ENCODE results near the gene DPF3. TPM values are rescaled to one million over a fixed set of nuclear protein-coding genes. Genes with fewer than 3 reads are reported as not detected.

DPF3 gene
- total RNA-seq, 1 donor from 2014 or later: 0.86 TPM

DNA sequence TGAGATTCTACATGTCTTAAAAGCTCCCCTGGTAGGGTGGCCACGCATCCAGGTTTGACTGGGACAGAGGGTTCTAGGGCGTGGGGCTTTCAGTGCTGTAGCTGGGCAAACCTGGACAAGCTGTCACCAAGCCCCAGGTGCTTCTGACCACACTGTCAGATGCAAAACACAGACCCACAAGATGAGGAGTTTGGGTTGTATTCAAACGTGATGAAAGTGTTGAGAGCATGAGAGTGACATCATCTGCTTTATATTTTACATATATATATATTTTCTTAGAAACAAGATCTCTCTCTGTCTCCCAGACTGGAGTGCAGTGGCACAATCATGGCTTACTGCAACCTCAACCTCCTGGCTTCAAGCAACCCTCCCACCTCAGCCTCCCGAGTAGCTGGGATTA is 210.1 kb downstream of the DPF3 start:
- DNase-seq (ENCODE audit: low read depth): no peak
- TF ChIP-seq, protein P1, sequence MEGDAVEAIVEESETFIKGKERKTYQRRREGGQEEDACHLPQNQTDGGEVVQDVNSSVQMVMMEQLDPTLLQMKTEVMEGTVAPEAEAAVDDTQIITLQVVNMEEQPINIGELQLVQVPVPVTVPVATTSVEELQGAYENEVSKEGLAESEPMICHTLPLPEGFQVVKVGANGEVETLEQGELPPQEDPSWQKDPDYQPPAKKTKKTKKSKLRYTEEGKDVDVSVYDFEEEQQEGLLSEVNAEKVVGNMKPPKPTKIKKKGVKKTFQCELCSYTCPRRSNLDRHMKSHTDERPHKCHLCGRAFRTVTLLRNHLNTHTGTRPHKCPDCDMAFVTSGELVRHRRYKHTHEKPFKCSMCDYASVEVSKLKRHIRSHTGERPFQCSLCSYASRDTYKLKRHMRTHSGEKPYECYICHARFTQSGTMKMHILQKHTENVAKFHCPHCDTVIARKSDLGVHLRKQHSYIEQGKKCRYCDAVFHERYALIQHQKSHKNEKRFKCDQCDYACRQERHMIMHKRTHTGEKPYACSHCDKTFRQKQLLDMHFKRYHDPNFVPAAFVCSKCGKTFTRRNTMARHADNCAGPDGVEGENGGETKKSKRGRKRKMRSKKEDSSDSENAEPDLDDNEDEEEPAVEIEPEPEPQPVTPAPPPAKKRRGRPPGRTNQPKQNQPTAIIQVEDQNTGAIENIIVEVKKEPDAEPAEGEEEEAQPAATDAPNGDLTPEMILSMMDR (conservative IDR thresholded peaks at IDR 0.05; ENCODE audit: low read depth, low read length): no peak
- H3K4me3 ChIP-seq (ENCODE audit: low read depth, low read length): no peak overlapping the region

DNA sequence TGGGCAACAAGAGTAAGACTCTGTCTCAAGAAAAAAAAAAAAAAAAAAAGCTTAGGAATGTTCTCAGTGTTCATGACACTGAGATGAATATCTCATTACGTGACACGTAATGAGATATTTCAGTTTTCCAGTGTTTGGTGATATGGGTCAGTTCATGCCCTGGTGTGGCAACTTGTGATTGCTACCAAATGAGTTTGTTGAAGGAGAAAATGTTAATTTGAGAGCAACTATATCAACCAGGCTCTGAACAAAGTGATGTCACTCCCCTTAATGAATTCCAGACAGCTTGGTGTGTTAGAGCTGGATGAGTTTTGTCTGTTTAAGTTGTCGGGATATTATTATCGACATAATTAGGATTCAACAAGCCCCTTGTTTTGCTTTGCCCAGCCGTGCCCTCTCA is 211.7 kb downstream of the DPF3 start:
- no peak overlapping the region for H3K4me3 ChIP-seq (ENCODE audit: low read depth, low read length)
- TF ChIP-seq, protein P1 (conservative IDR thresholded peaks at IDR 0.05; ENCODE audit: low read depth, low read length): no peak
- no peak for DNase-seq (ENCODE audit: low read depth)

DNA sequence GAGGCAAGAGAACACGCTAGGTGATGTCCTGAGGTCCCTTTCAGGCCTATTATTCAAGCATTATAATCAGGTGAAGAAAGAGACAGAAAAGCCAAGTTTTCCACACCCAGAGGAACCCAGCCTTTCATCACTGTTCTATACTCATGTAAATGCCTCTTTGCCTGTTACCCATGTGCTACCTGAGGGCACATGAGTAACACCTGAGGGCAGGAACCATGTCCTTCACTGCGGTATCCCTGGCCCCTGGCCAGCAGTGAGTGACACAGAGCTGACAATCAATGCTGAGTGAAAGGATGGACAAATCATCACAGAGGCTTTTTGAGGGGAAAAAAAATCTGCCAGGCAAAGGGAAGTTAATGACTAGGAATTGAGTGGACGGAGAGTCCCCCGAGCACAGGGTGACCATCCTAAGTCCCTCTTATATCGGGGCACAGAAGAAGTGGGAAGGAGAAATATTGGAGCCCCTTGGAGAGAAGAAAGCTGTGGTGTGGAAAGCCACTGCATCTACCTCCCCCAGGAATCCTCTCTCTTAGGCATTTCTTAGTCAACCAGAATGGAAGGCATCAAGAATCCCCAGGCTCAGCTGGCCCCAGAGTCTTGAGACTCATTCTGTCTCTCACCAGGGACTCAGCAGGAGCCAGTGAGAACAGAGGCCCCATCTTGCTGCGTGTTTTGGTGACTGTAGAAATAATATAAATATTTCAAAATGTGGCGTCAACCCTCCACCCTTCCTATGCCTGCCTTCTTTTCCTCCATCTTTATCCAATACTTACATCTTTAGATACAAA is 212.9 kb downstream of the DPF3 start:
- TF ChIP-seq, protein P1 (conservative IDR thresholded peaks at IDR 0.05; ENCODE audit: low read depth, low read length): no peak
- H3K4me3 ChIP-seq (ENCODE audit: low read depth, low read length): no peak overlapping the region
- no peak for DNase-seq (ENCODE audit: low read depth)

DNA sequence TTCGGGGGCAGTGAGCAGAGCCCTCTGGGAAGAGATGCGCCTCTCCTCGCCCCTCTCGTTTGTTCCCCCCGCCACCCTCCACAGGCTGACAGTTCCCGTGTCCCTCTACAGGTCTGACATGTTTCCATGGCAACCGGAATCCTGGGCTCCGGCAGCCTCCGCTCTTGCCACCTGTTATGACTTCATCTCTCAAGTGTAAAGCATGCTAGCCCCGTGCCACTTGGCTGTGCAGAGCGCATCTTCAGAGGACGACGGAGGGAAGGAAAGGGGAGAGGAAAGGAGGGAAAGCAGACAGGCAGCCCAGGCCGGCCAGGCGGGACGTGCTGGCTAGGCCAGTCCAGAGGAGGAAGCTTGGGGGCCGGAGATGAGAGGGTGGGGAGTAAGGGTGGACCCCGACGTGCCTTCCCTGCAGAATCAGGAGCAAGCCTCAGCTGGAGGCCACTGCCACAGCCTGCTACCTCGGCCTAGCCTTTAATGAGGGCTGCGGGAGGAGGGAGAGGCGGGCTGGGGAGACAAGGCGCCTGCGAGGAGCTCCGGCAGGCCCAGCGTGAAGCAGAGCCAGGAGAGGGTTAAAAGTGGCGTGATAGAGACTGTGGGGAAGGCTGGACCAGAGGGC is 214.3 kb downstream of the DPF3 start:
- no peak for DNase-seq (ENCODE audit: low read depth)
- TF ChIP-seq, protein P1 (conservative IDR thresholded peaks at IDR 0.05; ENCODE audit: low read depth, low read length): no peak
- no peak overlapping the region for H3K4me3 ChIP-seq (ENCODE audit: low read depth, low read length)

DNA sequence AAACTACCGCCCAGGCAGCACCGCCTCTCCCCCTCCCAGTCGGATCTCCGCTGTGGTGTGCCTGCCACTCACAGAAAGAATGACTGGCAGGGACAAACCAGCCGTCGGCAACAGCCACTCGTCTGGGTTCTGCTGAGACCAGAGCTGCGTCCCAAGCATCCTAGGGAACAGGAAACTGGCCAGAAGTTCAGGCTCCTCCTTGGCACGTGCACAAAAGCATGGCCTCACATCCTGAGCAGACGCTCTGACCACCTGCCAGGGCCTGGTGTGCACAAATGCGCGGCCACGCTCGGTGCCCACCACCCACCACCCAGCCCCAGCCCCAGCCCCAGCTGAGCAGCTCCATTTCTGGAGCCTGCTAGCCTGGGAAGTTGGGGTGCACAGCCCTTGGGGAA is 214.8 kb downstream of the DPF3 start:
- no peak for DNase-seq (ENCODE audit: low read depth)
- H3K4me3 ChIP-seq (ENCODE audit: low read depth, low read length): no peak overlapping the region
- TF ChIP-seq, protein P1 (conservative IDR thresholded peaks at IDR 0.05; ENCODE audit: low read depth, low read length): no peak

DNA sequence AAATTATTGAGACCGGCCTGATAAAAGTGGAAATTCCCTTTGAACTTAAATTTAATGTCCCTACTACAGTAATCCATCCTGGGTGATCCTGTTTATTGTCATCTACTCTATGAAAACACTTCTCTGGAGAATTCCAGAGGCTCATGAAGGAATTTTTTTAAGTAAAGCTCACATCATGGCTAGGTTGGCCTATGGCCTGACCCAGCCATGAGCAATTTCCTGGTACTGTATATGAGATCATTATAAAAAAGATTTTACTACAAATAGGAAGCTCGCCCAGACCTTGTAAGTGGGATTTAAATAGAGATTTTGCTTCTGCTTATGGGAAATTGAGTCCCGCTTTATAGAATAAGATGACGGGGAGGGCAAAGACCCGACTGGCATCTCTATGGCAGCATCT is 215.5 kb downstream of the DPF3 start:
- H3K4me3 ChIP-seq (ENCODE audit: low read depth, low read length): no peak overlapping the region
- DNase-seq (ENCODE audit: low read depth): no peak
- TF ChIP-seq, protein P1 (conservative IDR thresholded peaks at IDR 0.05; ENCODE audit: low read depth, low read length): no peak

Measured in epithelial cell of proximal tubule (primary cell).